Skeletal muscle cell (primary cell): Measurements from ENCODE around the gene UBE2U.

Experiments
- DNase-seq: peaks from one replicate; pipeline ENCODE4 v3.0.0-alpha.2; 2010; ENCODE audit warnings: low read depth
- H3K4me3 ChIP-seq: 2 replicates; pipeline ENCODE4 v1.5.1; 2011; ENCODE audit warnings: low read depth, mild to moderate bottlenecking, control low read depth, low read length, moderate library complexity

Gene UBE2U

GRCh38 chr1:64203420-64203819, at the start of gene UBE2U:
Gene UBE2U (plus strand): TSS chr1:64203623. CDS start chr1:64204051, 428 bp downstream.
- no peak within 1 kb of the TSS for H3K4me3 ChIP-seq
- DNase-seq, result no peak

GRCh38 chr1:64155278-64155677, 48.1 kb upstream of the UBE2U start:
- no peak overlapping the region for H3K4me3 ChIP-seq
- no peak for DNase-seq

- peak; percentile 85 for DNase-seq
- H3K4me3 ChIP-seq, result no peak overlapping the region
Measured at GRCh38 chr1:64161357-64161941, 42.0 kb upstream of the UBE2U start.

GRCh38 chr1:64162151-64162550, 41.3 kb upstream of the UBE2U start:
- DNase-seq, result no peak
- no peak overlapping the region for H3K4me3 ChIP-seq

GRCh38 chr1:64162804-64163203, 40.6 kb upstream of the UBE2U start:
- no peak for DNase-seq
- H3K4me3 ChIP-seq, result no peak overlapping the region

GRCh38 chr1:64163431-64163830, 40.0 kb upstream of the UBE2U start:
- no peak for DNase-seq
- H3K4me3 ChIP-seq, result no peak overlapping the region

GRCh38 chr1:64163970-64164369, 39.5 kb upstream of the UBE2U start:
- no peak for DNase-seq
- H3K4me3 ChIP-seq, result no peak overlapping the region

GRCh38 chr1:64166629-64167028, 36.8 kb upstream of the UBE2U start:
- no peak for DNase-seq

GRCh38 chr1:64167176-64167575, 36.2 kb upstream of the UBE2U start:
- no peak overlapping the region for H3K4me3 ChIP-seq

More at GRCh38 chr1:64166629-64167028, 36.8 kb upstream of the UBE2U start:
- no peak overlapping the region for H3K4me3 ChIP-seq

GRCh38 chr1:64171246-64171645, 32.2 kb upstream of the UBE2U start:
- DNase-seq, result peak; percentile 32
- no peak overlapping the region for H3K4me3 ChIP-seq

More at GRCh38 chr1:64167176-64167575, 36.2 kb upstream of the UBE2U start:
- DNase-seq, result peak; percentile 31

GRCh38 chr1:64171797-64172281, 31.6 kb upstream of the UBE2U start:
- DNase-seq, result peak; percentile 45

GRCh38 chr1:64172458-64172983, 30.9 kb upstream of the UBE2U start:
- no peak for DNase-seq
- no peak overlapping the region for H3K4me3 ChIP-seq

More at GRCh38 chr1:64171797-64172281, 31.6 kb upstream of the UBE2U start:
- no peak overlapping the region for H3K4me3 ChIP-seq

- no peak for DNase-seq
- no peak overlapping the region for H3K4me3 ChIP-seq
Measured at GRCh38 chr1:64173336-64173940, 30.0 kb upstream of the UBE2U start.

- no peak overlapping the region for H3K4me3 ChIP-seq
- DNase-seq, result no peak
Measured at GRCh38 chr1:64175639-64176038, 27.8 kb upstream of the UBE2U start.

GRCh38 chr1:64176659-64177058, 26.8 kb upstream of the UBE2U start:
- DNase-seq, result no peak
- no peak overlapping the region for H3K4me3 ChIP-seq

- H3K4me3 ChIP-seq, result no peak overlapping the region
- DNase-seq, result no peak
Measured at GRCh38 chr1:64179588-64179987, 23.8 kb upstream of the UBE2U start.

GRCh38 chr1:64182207-64182606, 21.2 kb upstream of the UBE2U start:
- no peak for DNase-seq
- H3K4me3 ChIP-seq, result no peak overlapping the region

- DNase-seq, result peak; percentile 39
Measured at GRCh38 chr1:64183395-64184002, 19.9 kb upstream of the UBE2U start.

GRCh38 chr1:64184003-64184440, 19.4 kb upstream of the UBE2U start:
- DNase-seq, result peak; percentile 96

More at GRCh38 chr1:64183395-64184002, 19.9 kb upstream of the UBE2U start:
- H3K4me3 ChIP-seq, result no peak overlapping the region

GRCh38 chr1:64186138-64186897, 17.1 kb upstream of the UBE2U start:
- H3K4me3 ChIP-seq, result no peak overlapping the region
- DNase-seq, result peak; percentile 48

More at GRCh38 chr1:64184003-64184440, 19.4 kb upstream of the UBE2U start:
- no peak overlapping the region for H3K4me3 ChIP-seq
